PFSK-1 (cell line): ENCODE results near the gene SYNE1.

ENCODE experiments used
- FOXP2 ChIP-seq: optimal IDR thresholded peaks from 2 replicates; pipeline ENCODE3; 2011; ENCODE audit warnings: borderline replicate concordance, control low read depth, inconsistent platforms; ENCODE audit not compliant: insufficient read depth; ENCODE audit errors: extremely low read length, extremely low read depth
- TF ChIP-seq, protein P1 (sequence below), 2 experiments: IDR thresholded peaks; 2 replicates each; pipeline versions ENCODE4 v1.6.1 to v1.8.0; 2011 to 2012; ENCODE audit warnings: low read depth in 2 of 2, low read length in 2 of 2, control low read depth in 1 of 2, inconsistent platforms in 1 of 2, mild to moderate bottlenecking in 1 of 2, moderate library complexity in 1 of 2; ENCODE audit not compliant: insufficient read depth in 1 of 2

DNA sequence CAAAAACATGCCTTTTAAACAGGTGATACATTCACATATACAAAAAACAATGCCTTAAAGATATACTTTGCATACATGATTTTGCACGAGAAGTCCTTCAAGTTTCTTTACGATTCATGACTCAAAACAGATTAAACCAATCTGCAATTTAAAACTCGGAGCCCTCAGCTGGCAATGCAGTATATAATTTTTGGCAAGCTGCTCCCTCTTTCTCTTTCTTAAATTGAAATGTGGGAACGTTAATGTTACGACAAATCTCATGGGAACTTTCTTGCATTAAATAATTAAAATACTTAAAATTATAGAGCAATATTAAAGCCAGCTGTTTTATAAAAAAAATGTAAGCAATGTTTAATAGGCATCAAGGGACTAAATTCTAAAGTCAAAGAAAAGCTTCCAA, 495.1 kb downstream of the SYNE1 start:
- TF ChIP-seq, protein P1, sequence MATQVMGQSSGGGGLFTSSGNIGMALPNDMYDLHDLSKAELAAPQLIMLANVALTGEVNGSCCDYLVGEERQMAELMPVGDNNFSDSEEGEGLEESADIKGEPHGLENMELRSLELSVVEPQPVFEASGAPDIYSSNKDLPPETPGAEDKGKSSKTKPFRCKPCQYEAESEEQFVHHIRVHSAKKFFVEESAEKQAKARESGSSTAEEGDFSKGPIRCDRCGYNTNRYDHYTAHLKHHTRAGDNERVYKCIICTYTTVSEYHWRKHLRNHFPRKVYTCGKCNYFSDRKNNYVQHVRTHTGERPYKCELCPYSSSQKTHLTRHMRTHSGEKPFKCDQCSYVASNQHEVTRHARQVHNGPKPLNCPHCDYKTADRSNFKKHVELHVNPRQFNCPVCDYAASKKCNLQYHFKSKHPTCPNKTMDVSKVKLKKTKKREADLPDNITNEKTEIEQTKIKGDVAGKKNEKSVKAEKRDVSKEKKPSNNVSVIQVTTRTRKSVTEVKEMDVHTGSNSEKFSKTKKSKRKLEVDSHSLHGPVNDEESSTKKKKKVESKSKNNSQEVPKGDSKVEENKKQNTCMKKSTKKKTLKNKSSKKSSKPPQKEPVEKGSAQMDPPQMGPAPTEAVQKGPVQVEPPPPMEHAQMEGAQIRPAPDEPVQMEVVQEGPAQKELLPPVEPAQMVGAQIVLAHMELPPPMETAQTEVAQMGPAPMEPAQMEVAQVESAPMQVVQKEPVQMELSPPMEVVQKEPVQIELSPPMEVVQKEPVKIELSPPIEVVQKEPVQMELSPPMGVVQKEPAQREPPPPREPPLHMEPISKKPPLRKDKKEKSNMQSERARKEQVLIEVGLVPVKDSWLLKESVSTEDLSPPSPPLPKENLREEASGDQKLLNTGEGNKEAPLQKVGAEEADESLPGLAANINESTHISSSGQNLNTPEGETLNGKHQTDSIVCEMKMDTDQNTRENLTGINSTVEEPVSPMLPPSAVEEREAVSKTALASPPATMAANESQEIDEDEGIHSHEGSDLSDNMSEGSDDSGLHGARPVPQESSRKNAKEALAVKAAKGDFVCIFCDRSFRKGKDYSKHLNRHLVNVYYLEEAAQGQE (IDR thresholded peaks at IDR 0.05; ENCODE audit: insufficient read depth in 1 of 2, low read depth in 2 of 2, low read length in 2 of 2): no peak
- no peak for TF ChIP-seq FOXP2
